Psoas muscle (tissue), 8 donors: Measurements from ENCODE around the gene HRH3. TPM values are rescaled to one million over a fixed set of nuclear protein-coding genes. Genes with fewer than 3 reads are reported as not detected.

ENCODE experiments used
- ATAC-seq, 4 donors: fragments of 200-7000 bp; cut with Tn5 transposase; one replicate each; pipeline ENCODE4 v1.9.1; 2020; ENCODE audit warnings: moderate library complexity in 3 of 4, mild to moderate bottlenecking in 2 of 4
- DNase-seq, 2 donors: peaks; one replicate each; pipeline ENCODE4 v3.0.0-alpha.2; 2020
- H3K27ac ChIP-seq: fragments of 200-600 bp; one replicate; pipeline ENCODE4 v1.8.0; 2022
- H3K27me3 ChIP-seq, 3 donors: fragments of 200-600 bp in 1 of 3; one replicate each; pipeline versions ENCODE4 v1.6.1 to v1.8.0; 2013 to 2022; ENCODE audit warnings: low read length in 2 of 3, mild to moderate bottlenecking in 2 of 3, moderate library complexity in 1 of 3; ENCODE audit not compliant: insufficient read depth in 3 of 3
- H3K36me3 ChIP-seq, 2 donors: fragments of 200-600 bp in 1 of 2; one replicate each; pipeline versions ENCODE4 v1.6.1 to v1.8.0; 2013 to 2022; ENCODE audit warnings: low read depth in 1 of 2, mild to moderate bottlenecking in 1 of 2, moderate library complexity in 1 of 2; ENCODE audit not compliant: insufficient read depth in 1 of 2
- H3K4me1 ChIP-seq: fragments of 200-600 bp; one replicate; pipeline ENCODE4 v1.8.0; 2022
- H3K4me3 ChIP-seq: fragments of 200-600 bp; one replicate; pipeline ENCODE4 v1.8.0; 2022; ENCODE audit warnings: mild to moderate bottlenecking
- H3K9me3 ChIP-seq: fragments of 200-600 bp; one replicate; pipeline ENCODE4 v1.8.0; 2022
- WGBS, 3 donors: extraction: QIAGEN DNeasy Blood & Tissue Kit; methylation state at CpG; one replicate each; pipeline versions ENCODE4 v1.1.6 to v1.1.7; 2013; 5-methylcytosine and 5-hydroxymethylcytosine counted together
- intact Hi-C, 2 donors: fragments of 100-400 bp; cut with DNase I; formaldehyde crosslinking; loops; one replicate each; pipeline versions ENCODE4 v1.11.0 to v1.14.2; 2022
- polyA plus RNA-seq, 3 donors: library from polyadenylated mRNA; stranded (reverse); fragments of 200-250 nt; gene quantifications; one replicate each; pipeline ENCODE4 v1.2.3, GENCODE V29; 2013
- total RNA-seq, 4 donors: library from RNA; stranded (reverse); fragmentation: NEBNext Ultra II Directional in 2 of 4; extraction: Animal tissue kit (Norgen Biotek cat#: 25700) in 2 of 4; gene quantifications; one replicate each; pipeline versions ENCODE4 v1.2.1 to v1.2.4, GENCODE V29; 2021 to 2023
- TF ChIP-seq, protein P1 (sequence below): fragments of 200-600 bp; IDR thresholded peaks from one replicate; pipeline ENCODE4 v1.8.0; 2022; ENCODE audit warnings: antibody characterized with exemption
- donor health status: healthy with polysubstance abuse.
- donor health status: DM: no; HTN: no; CAD: no; lungs with moderate emphysema.
- donor health status: Bipolar disorder and iron deficiency.
- donor health status: healthy.
- donor health status: DM: yes; HTN: yes; CAD: no.
- donor health status: DM: no; HTN: no; CAD: no.
- donor health status: DM: no; HTN: no; CAD: no.
- donor health status: DM: yes; HTN: yes; CAD: no.

Gene HRH3
- total and polyA plus RNA-seq, 7 donors, result 0.03 TPM; not detected in 6

GRCh38 chr20:62214067-62214466 is 6.0 kb downstream of the HRH3 start:
- WGBS, 3 donors, result 34 to 42% (median 38%) methylated on average over 12 of the region's 12 CpGs
- H3K4me3 ChIP-seq, result no peak overlapping the region
- peaks cover 0 to 75% (median 9%) of the 10 kb centered on the region in 3 donors for H3K27me3 ChIP-seq
- peaks cover 5% of the 10 kb centered on the region for H3K4me1 ChIP-seq
- intact Hi-C loops, result no loop called here
- no peaks in the 10 kb centered on the region for H3K9me3 ChIP-seq
- no peaks in the 10 kb centered on the region for H3K36me3 ChIP-seq
- ATAC-seq (no peak), DNase-seq (no peak)
- no peak overlapping the region for H3K27ac ChIP-seq
- TF ChIP-seq, protein P1, sequence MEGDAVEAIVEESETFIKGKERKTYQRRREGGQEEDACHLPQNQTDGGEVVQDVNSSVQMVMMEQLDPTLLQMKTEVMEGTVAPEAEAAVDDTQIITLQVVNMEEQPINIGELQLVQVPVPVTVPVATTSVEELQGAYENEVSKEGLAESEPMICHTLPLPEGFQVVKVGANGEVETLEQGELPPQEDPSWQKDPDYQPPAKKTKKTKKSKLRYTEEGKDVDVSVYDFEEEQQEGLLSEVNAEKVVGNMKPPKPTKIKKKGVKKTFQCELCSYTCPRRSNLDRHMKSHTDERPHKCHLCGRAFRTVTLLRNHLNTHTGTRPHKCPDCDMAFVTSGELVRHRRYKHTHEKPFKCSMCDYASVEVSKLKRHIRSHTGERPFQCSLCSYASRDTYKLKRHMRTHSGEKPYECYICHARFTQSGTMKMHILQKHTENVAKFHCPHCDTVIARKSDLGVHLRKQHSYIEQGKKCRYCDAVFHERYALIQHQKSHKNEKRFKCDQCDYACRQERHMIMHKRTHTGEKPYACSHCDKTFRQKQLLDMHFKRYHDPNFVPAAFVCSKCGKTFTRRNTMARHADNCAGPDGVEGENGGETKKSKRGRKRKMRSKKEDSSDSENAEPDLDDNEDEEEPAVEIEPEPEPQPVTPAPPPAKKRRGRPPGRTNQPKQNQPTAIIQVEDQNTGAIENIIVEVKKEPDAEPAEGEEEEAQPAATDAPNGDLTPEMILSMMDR, result no peak

DNA sequence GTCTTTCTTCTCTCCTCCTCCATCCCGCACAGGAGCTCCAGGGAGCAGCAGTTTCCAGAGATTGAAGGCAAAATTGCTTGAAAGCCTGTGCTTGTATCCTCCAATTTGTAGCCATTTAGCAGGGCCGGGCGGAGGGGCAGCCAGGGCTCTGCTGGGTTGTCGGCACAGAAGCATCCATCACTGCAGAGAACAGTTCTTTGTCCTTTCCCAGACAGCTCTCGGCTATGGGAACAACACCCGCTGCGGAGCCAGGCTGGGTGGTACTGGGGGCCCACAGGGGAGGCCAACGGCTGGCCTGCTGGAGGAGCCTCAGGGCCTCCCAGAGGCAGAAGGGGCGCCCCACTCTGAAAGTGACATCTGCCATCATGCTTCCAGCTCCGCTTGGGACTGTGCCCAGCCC is 7.8 kb downstream of the HRH3 start:
- no peak for DNase-seq
- Histone ChIP-seq H3K36me3 (no peaks in the 10 kb centered on the region), H3K4me1 (peaks cover 12% of the 10 kb centered on the region), H3K4me3 (no peak overlapping the region), H3K27ac (no peak overlapping the region), H3K9me3 (no peaks in the 10 kb centered on the region), H3K27me3 (peaks cover 0 to 58% (median 9%) of the 10 kb centered on the region in 3 donors)
- ATAC-seq, result no peak
- intact Hi-C loops, result no loop called here
- TF ChIP-seq, protein P1, result no peak
- 39 to 45% (median 42%) methylated on average over 10 of the region's 10 CpGs for WGBS, 3 donors

DNA sequence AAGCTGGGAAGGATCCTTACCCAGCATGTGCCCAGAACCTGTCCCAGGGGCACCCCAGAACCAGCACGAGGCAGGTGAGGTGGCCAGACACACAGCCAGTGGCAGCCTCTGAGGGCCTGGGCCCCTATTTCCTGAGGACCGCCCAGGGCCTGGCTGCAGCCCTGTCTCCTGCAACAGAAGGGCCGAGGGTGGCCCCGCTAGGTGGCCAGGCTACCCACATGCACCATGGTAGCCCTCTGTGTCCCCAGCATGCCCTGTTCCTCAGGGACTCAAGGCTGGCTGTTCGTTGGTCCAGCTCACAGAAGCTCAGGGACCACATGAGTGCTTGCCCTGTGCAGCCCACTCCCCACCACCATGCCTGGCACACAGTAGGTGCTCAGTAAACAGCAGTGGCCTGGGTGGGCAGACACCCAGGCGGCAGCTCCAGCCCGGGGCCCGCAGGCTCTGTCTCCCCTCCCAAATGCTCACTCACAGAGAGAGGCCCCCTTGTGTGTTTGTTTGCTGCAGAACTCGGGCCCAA is 8.2 kb downstream of the HRH3 start:
- Histone ChIP-seq H3K27me3 (peaks cover 0 to 53% (median 9%) of the 10 kb centered on the region in 3 donors), H3K27ac (no peak overlapping the region), H3K9me3 (no peaks in the 10 kb centered on the region), H3K4me1 (peaks cover 12% of the 10 kb centered on the region), H3K36me3 (no peaks in the 10 kb centered on the region), H3K4me3 (no peak overlapping the region)
- no peak for DNase-seq
- WGBS, 3 donors, result 65 to 74% (median 71%) methylated on average over 9 of the region's 9 CpGs
- ATAC-seq, result no peak
- intact Hi-C loops, result no loop called here
- TF ChIP-seq, protein P1, result no peak

- H3K4me1 ChIP-seq, result peaks cover 12% of the 10 kb centered on the region
- no peaks in the 10 kb centered on the region for H3K36me3 ChIP-seq
- WGBS, 3 donors, result 72 to 84% (median 79%) methylated on average over 7 to 8 of the region's 8 CpGs
- ATAC-seq (peak in 1 of 4 donors; percentile 6), DNase-seq (no peak)
- no peak overlapping the region for H3K4me3 ChIP-seq
- TF ChIP-seq, protein P1, result no peak
- intact Hi-C loops, result no loop called here
- peaks cover 0 to 47% (median 9%) of the 10 kb centered on the region in 3 donors for H3K27me3 ChIP-seq
- no peak overlapping the region for H3K27ac ChIP-seq
- H3K9me3 ChIP-seq, result no peaks in the 10 kb centered on the region
Observed at GRCh38 chr20:62211216-62211615, 8.9 kb downstream of the HRH3 start.

DNA sequence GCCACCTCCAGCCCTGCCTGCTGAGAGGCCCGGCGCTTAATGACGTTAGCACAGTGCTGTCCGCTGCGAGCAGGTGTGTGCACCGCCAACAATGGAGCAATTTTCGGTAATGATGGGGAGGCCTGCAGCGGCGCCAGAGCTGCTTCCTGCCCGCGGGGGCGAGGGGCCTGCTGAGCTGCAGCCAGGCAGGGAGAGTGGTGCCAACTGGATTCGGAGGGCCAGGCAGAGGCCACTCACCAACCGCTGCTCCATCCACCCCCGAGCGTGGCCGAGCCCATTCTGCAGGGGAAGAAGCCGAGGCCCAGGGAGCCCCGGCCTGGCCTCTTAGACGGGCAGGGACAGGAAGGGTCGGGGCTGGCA is 9.6 kb downstream of the HRH3 start:
- no peak overlapping the region for H3K27ac ChIP-seq
- no peak overlapping the region for H3K4me3 ChIP-seq
- H3K27me3 ChIP-seq, result peaks cover 0 to 39% (median 9%) of the 10 kb centered on the region in 3 donors
- ATAC-seq (peak in 1 of 4 donors; percentile 2), DNase-seq (no peak)
- TF ChIP-seq, protein P1, result no peak
- intact Hi-C loops, result no loop called here
- no peaks in the 10 kb centered on the region for H3K36me3 ChIP-seq
- H3K4me1 ChIP-seq, result peaks cover 12% of the 10 kb centered on the region
- 38 to 47% (median 39%) methylated on average over 19 to 21 of the region's 21 CpGs for WGBS, 3 donors
- no peaks in the 10 kb centered on the region for H3K9me3 ChIP-seq
